Kidney capillary endothelial cell (primary cell): ENCODE results near the gene CEP104.

Source experiments
- DNase-seq: peaks from one replicate; pipeline ENCODE4 v3.0.0-alpha.2; 2018; ENCODE audit warnings: low spot score

Gene CEP104

GRCh38 chr1:3778590-3779264 is 78.3 kb downstream of the CEP104 start:
- no peak for DNase-seq

- DNase-seq, result no peak
Measured at GRCh38 chr1:3777647-3778589, 79.1 kb downstream of the CEP104 start.

DNA sequence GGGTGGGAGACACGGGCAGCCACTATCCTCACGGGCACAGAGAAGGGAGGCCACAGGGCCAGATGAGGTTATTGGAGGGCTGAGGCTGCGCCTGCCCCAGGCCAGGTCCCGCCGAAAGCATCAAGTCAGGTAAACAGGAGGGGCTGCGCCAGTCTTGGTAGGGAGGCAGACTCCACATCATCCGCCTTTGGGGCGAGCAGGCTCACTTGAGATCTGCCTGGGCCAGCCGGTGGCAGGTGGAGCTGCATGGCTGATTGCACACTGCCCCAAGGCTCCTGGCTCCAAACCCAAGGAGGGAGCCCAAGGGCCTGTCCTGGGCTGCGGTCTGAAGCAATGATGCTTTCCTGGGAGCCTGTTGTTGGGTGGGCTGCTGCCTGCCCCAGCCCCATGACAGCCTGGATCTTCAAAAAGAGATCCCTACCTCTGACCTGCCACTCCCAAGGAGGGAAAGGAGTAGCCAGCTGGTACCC is 79.9 kb downstream of the CEP104 start:
- no peak for DNase-seq

DNA sequence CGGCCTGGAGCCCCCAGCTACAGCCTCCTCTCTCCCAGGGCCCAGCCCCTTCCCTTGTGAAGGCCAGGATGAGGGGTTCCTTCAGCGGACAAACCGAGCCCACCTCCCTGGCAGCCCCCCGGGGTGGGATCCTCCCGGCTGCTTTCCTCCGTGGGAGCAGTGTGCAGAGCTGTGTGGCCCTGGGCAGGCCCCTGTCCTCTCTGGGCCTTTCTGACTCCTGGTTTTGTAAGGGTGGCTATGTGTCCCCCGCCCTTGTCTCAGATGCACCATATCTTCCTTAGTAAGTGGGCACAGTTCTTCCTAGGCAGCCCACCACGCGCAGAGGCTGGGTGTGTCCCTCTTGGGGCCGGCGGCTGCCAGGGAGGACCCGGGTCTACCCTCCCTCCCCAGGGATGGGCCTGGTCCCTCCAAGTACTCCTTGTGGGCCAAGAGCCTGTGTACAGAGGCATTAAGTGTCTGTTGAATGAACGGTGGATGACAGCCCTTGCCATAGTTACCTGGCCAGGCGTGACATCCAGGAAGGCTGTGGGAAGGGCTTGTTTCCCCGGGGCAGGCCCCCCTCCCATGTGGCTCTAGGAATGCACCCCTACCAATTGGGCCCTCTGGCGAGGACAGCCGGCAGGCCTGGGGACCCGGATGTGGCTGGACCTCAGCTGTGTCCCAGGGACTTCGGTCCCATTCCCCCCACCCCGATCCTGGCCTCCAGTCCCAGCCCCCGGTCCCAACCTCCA is 80.6 kb downstream of the CEP104 start:
- no peak for DNase-seq

DNA sequence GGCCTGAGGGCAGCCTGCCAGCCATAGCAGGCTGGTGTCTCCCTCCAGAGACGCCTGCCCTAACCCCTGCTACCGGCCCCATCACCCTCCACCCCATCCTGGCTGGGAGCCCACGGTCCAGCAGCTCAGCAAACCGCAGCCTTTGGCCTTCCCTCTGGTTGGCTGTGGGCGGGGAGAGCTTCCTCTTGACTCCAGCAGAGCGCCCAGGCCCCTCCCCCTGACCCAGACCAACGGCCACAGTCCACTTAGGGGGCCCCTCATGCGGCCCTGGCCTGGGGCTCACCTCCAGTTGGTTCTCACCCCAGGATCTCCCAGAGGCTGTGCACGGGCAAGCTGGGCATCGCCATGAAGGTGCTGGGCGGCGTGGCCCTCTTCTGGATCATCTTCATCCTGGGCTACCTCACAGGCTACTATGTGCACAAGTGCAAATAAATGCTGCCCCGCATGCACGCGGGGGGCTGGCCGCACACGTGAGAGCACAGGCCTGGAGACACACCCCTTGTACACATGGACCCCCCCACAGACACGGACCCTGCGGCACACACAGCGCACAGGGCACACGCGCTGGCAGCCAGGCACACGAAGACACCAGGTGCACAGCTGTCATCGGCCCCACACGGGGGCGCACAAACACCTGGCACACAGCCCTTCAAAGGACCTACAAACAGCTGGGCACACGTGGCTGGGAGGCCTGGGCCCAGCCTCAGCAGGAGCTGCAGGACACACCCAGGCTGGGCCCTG is 81.4 kb downstream of the CEP104 start:
- no peak for DNase-seq

- no peak for DNase-seq
Measured at GRCh38 chr1:3774946-3775489, 82.0 kb downstream of the CEP104 start.

GRCh38 chr1:3774276-3774945 is 82.6 kb downstream of the CEP104 start:
- no peak for DNase-seq

- no peak for DNase-seq
Measured at GRCh38 chr1:3773572-3774275, 83.3 kb downstream of the CEP104 start.

- no peak for DNase-seq
Measured at GRCh38 chr1:3772715-3773571, 84.1 kb downstream of the CEP104 start, which contains the start of gene SMIM1. TSS of gene SMIM1 (plus strand) at chr1:3772749. CDS start at chr1:3775374, 2,625 bp downstream.

DNA sequence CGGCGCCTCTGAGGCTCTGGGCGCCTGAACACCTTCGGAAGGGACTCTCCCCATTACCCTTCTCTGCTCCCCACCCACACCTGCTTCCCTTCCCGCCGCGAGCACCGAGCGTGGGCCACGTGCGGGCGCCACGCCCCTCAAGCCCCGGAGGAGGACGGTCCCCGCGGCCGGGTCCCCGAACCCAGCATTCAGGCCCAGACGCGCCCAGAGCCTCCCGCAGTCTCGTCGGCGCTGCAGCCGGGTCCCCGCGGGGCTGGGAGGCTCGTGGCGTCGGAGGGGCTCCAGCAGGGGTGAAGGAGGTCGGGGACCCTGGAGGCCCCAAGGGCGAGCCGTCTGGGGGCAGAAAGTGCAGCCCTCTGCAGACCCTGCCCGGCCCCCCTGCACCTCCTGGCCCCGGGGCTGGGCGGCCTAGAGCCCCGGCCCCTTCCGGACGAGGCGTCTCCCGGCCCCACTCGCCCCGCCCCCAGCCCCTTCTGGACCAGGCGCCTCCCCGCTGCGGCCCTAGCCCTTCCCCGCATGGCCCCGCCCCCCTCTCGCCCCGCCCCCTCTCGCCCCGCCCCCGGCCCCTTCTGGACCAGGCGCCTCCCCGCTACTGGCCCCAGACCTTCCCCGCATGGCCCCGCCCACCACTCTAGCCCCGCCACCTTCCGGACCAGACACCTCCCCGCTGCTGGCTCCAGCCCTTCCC is 84.8 kb downstream of the CEP104 start:
- DNase-seq, result peak; percentile 12

GRCh38 chr1:3771108-3772026 is 85.6 kb downstream of the CEP104 start:
- no peak for DNase-seq

- DNase-seq, result no peak
Measured at GRCh38 chr1:3770047-3770765, 86.8 kb downstream of the CEP104 start.

GRCh38 chr1:3768811-3769390 is 88.1 kb downstream of the CEP104 start:
- DNase-seq, result no peak

DNA sequence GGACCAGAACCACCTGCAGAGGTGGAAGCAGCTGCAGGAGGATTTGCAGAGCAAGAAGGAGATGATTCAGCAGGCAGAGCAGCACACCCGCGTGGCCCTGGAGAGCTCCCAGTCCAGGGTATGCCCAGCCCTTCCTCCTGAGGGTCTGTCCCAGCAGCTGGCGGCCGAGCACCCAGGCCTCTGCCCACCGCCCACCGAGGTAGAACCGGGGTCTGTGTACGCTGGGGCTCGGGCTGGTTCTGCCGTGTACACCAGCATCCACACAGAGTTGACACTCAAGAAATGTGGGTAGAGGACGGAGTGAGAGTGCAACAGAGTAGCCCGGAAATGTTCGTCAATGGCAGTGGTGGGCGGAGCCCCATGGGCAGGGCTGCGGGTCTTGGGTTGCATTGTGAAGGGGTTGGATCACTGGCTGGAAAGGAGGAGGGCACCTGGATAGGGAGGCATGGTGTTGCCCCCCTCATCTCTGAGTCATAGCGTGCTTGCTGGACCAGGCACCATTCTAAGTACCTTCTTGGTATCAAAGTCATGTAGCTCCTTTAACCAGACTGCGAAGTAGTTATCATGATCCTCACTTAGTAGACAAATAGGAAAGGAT is 89.6 kb downstream of the CEP104 start:
- DNase-seq, result no peak

GRCh38 chr1:3763351-3764125 is 93.5 kb downstream of the CEP104 start:
- DNase-seq, result no peak
